B cell (primary cell): ENCODE measurements around the gene FOXK1.

Experiments
- EZH2 ChIP-seq: IDR thresholded peaks from 2 replicates; pipeline ENCODE4 v1.6.1; 2012; ENCODE audit warnings: borderline replicate concordance, low read depth, mild to moderate bottlenecking, moderate library complexity, low read length; ENCODE audit not compliant: insufficient read depth, poor library complexity, severe bottlenecking
- TF ChIP-seq, protein P1 (sequence below): fragments of 200-600 bp; IDR thresholded peaks from one replicate; pipeline ENCODE4 v1.8.0; 2022; ENCODE audit warnings: antibody characterized with exemption, mild to moderate bottlenecking

DNA sequence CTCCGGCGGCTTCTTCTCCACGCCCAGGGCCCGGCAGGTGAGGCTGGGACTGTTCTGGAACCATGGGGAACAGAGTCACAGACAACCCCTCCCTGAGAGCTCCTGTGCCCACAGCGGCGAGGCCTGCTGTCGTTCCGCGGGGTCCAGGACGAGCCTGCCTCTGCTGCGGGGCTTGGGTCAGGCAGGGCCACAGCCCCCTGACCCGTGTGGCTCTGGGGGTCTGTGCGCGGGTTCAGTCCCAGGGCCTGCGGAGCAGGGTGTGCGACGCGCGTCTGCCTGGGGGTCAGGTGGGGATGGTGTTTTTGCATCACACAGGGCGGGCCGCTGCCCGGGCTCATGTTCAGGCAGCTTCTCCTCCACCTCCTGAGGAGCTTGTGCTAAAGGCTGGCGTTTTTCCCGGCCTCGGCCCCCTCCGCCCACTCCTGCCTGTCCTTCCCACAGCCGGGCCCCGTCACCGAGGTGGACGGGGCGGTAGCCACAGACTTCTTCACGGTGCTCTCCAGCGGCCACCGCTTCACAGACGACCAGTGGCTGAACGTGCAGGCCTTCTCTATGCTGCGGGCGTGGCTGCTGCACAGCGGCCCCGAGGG lies 101.8 kb downstream of the FOXK1 start:
- TF ChIP-seq, protein P1, sequence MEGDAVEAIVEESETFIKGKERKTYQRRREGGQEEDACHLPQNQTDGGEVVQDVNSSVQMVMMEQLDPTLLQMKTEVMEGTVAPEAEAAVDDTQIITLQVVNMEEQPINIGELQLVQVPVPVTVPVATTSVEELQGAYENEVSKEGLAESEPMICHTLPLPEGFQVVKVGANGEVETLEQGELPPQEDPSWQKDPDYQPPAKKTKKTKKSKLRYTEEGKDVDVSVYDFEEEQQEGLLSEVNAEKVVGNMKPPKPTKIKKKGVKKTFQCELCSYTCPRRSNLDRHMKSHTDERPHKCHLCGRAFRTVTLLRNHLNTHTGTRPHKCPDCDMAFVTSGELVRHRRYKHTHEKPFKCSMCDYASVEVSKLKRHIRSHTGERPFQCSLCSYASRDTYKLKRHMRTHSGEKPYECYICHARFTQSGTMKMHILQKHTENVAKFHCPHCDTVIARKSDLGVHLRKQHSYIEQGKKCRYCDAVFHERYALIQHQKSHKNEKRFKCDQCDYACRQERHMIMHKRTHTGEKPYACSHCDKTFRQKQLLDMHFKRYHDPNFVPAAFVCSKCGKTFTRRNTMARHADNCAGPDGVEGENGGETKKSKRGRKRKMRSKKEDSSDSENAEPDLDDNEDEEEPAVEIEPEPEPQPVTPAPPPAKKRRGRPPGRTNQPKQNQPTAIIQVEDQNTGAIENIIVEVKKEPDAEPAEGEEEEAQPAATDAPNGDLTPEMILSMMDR, result no peak
- TF ChIP-seq EZH2, result no peak
